ENCODE measurements around the gene RTP2.

Gene RTP2

GRCh38 chr3:187735383-187735782 is 33.0 kb upstream of the RTP2 start:
- no peaks in the 10 kb centered on the region for H3K27me3 ChIP-seq (ENCODE audit: insufficient read depth, low read length)

GRCh38 chr3:187734841-187735240 is 32.5 kb upstream of the RTP2 start:
- Histone ChIP-seq H3K4me3 (ENCODE audit: low read length) (no peak overlapping the region), H3K4me1 (ENCODE audit: insufficient read depth, low read length) (peaks cover 7% of the 10 kb centered on the region), H3K27me3 (ENCODE audit: insufficient read depth, low read length) (no peaks in the 10 kb centered on the region), H2AFZ (ENCODE audit: low read depth, low read length) (no peak overlapping the region), H3K36me3 (ENCODE audit: insufficient read depth, low read length) (peaks cover 26% of the 10 kb centered on the region), H3K9me3 (ENCODE audit: low read length) (no peaks in the 10 kb centered on the region)

More at GRCh38 chr3:187735383-187735782, 33.0 kb upstream of the RTP2 start:
- no peaks in the 10 kb centered on the region for H3K9me3 ChIP-seq (ENCODE audit: low read length)
- peaks cover 10% of the 10 kb centered on the region for H3K4me1 ChIP-seq (ENCODE audit: insufficient read depth, low read length)
- H3K36me3 ChIP-seq (ENCODE audit: insufficient read depth, low read length), result peaks cover 21% of the 10 kb centered on the region
- no peak overlapping the region for H2AFZ ChIP-seq (ENCODE audit: low read depth, low read length)
- no peak overlapping the region for H3K4me3 ChIP-seq (ENCODE audit: low read length)

- Histone ChIP-seq H3K27me3 (ENCODE audit: insufficient read depth, low read length) (no peaks in the 10 kb centered on the region), H3K36me3 (ENCODE audit: insufficient read depth, low read length) (peaks cover 41% of the 10 kb centered on the region), H2AFZ (ENCODE audit: low read depth, low read length) (no peak overlapping the region), H3K4me1 (ENCODE audit: insufficient read depth, low read length) (no peaks in the 10 kb centered on the region), H3K9me3 (ENCODE audit: low read length) (no peaks in the 10 kb centered on the region), H3K4me3 (ENCODE audit: low read length) (no peak overlapping the region)
These were observed 31.0 kb upstream of the RTP2 start for GRCh38 chr3:187733371-187733770.

DNA sequence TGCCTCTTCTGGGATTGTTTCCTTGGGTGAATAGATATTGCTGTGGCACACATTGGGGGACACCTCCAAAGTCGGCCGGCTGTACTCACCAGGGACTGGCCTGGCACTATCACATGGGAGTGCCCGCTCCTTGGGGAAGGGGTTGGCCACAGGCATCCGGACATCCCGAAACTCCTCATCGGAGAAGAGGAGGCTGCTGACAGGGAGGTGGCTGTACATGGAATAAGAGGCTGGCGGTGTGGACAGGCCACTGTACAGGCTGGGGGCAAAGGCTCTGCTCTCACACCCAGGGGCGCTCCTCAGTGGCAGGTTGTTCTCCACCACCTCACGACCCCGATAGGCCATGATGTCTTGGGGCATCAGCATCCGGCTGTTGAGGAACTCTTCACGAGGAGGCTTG is 27.2 kb upstream of the RTP2 start:
- Histone ChIP-seq H3K4me1 (ENCODE audit: insufficient read depth, low read length) (no peaks in the 10 kb centered on the region), H3K36me3 (ENCODE audit: insufficient read depth, low read length) (peaks cover 67% of the 10 kb centered on the region), H3K27me3 (ENCODE audit: insufficient read depth, low read length) (no peaks in the 10 kb centered on the region), H3K9me3 (ENCODE audit: low read length) (no peaks in the 10 kb centered on the region), H2AFZ (ENCODE audit: low read depth, low read length) (no peak overlapping the region), H3K4me3 (ENCODE audit: low read length) (no peak overlapping the region)

GRCh38 chr3:187728940-187729583 is 26.7 kb upstream of the RTP2 start:
- Histone ChIP-seq H3K36me3 (ENCODE audit: insufficient read depth, low read length) (peaks cover 73% of the 10 kb centered on the region), H3K9me3 (ENCODE audit: low read length) (no peaks in the 10 kb centered on the region), H3K4me1 (ENCODE audit: insufficient read depth, low read length) (no peaks in the 10 kb centered on the region), H3K4me3 (ENCODE audit: low read length) (no peak overlapping the region), H3K27me3 (ENCODE audit: insufficient read depth, low read length) (no peaks in the 10 kb centered on the region), H2AFZ (ENCODE audit: low read depth, low read length) (no peak overlapping the region)

- Histone ChIP-seq H2AFZ (ENCODE audit: low read depth, low read length) (no peak overlapping the region), H3K9me3 (ENCODE audit: low read length) (no peaks in the 10 kb centered on the region), H3K4me1 (ENCODE audit: insufficient read depth, low read length) (no peaks in the 10 kb centered on the region), H3K4me3 (ENCODE audit: low read length) (no peak overlapping the region), H3K36me3 (ENCODE audit: insufficient read depth, low read length) (peaks cover 69% of the 10 kb centered on the region), H3K27me3 (ENCODE audit: insufficient read depth, low read length) (no peaks in the 10 kb centered on the region)
These were observed 25.9 kb upstream of the RTP2 start for GRCh38 chr3:187728248-187728647.

- Histone ChIP-seq H3K4me3 (ENCODE audit: low read length) (no peak overlapping the region), H2AFZ (ENCODE audit: low read depth, low read length) (no peak overlapping the region), H3K36me3 (ENCODE audit: insufficient read depth, low read length) (peaks cover 73% of the 10 kb centered on the region), H3K9me3 (ENCODE audit: low read length) (no peaks in the 10 kb centered on the region), H3K4me1 (ENCODE audit: insufficient read depth, low read length) (no peaks in the 10 kb centered on the region), H3K27me3 (ENCODE audit: insufficient read depth, low read length) (no peaks in the 10 kb centered on the region)
These were observed 24.2 kb upstream of the RTP2 start for GRCh38 chr3:187726564-187726963.

GRCh38 chr3:187725653-187726370 is 23.5 kb upstream of the RTP2 start:
- Histone ChIP-seq H3K27me3 (ENCODE audit: insufficient read depth, low read length) (no peaks in the 10 kb centered on the region), H2AFZ (ENCODE audit: low read depth, low read length) (no peak overlapping the region), H3K36me3 (ENCODE audit: insufficient read depth, low read length) (peaks cover 71% of the 10 kb centered on the region), H3K4me3 (ENCODE audit: low read length) (no peak overlapping the region), H3K4me1 (ENCODE audit: insufficient read depth, low read length) (no peaks in the 10 kb centered on the region), H3K9me3 (ENCODE audit: low read length) (no peaks in the 10 kb centered on the region)

DNA sequence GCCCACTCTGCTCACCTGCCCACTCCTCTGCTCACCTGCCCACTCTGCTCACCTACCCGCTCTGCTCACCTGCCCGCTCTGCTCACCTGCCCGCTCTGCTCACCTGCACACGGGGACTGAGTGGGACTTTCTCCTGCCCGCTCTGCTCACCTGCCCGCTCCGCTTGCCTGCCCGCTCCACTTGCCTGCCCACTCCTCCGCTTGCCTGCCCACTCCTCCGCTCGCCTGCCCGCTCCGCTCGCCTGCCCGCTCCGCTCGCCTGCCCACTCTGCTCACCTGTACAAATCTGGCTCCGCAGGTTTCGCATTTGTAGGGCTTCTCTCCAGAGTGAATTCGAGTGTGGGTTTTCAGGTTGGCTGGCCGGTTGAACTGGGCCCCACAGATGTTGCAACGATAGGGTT is 22.9 kb upstream of the RTP2 start:
- H2AFZ ChIP-seq (ENCODE audit: low read depth, low read length), result no peak overlapping the region
- H3K4me3 ChIP-seq (ENCODE audit: low read length), result no peak overlapping the region
- no peaks in the 10 kb centered on the region for H3K4me1 ChIP-seq (ENCODE audit: insufficient read depth, low read length)
- peaks cover 65% of the 10 kb centered on the region for H3K36me3 ChIP-seq (ENCODE audit: insufficient read depth, low read length)
- no peaks in the 10 kb centered on the region for H3K27me3 ChIP-seq (ENCODE audit: insufficient read depth, low read length)
- no peaks in the 10 kb centered on the region for H3K9me3 ChIP-seq (ENCODE audit: low read length)

GRCh38 chr3:187722206-187722612 is 19.9 kb upstream of the RTP2 start:
- Histone ChIP-seq H3K9me3 (ENCODE audit: low read length) (no peaks in the 10 kb centered on the region), H3K4me1 (ENCODE audit: insufficient read depth, low read length) (peaks cover 8% of the 10 kb centered on the region), H2AFZ (ENCODE audit: low read depth, low read length) (no peak overlapping the region), H3K27me3 (ENCODE audit: insufficient read depth, low read length) (no peaks in the 10 kb centered on the region), H3K36me3 (ENCODE audit: insufficient read depth, low read length) (peaks cover 36% of the 10 kb centered on the region), H3K4me3 (ENCODE audit: low read length) (no peak overlapping the region)

- Histone ChIP-seq H3K4me1 (ENCODE audit: insufficient read depth, low read length) (peaks cover 8% of the 10 kb centered on the region), H3K27me3 (ENCODE audit: insufficient read depth, low read length) (no peaks in the 10 kb centered on the region), H3K36me3 (ENCODE audit: insufficient read depth, low read length) (peaks cover 28% of the 10 kb centered on the region), H3K9me3 (ENCODE audit: low read length) (no peaks in the 10 kb centered on the region), H2AFZ (ENCODE audit: low read depth, low read length) (no peak overlapping the region), H3K4me3 (ENCODE audit: low read length) (no peak overlapping the region)
These were observed 18.7 kb upstream of the RTP2 start for GRCh38 chr3:187721055-187721454.

- H2AFZ ChIP-seq (ENCODE audit: low read depth, low read length), result no peak overlapping the region
- H3K4me3 ChIP-seq (ENCODE audit: low read length), result no peak overlapping the region
- H3K36me3 ChIP-seq (ENCODE audit: insufficient read depth, low read length), result peaks cover 24% of the 10 kb centered on the region
- H3K27me3 ChIP-seq (ENCODE audit: insufficient read depth, low read length), result no peaks in the 10 kb centered on the region
- H3K9me3 ChIP-seq (ENCODE audit: low read length), result no peaks in the 10 kb centered on the region
- H3K4me1 ChIP-seq (ENCODE audit: insufficient read depth, low read length), result peaks cover 8% of the 10 kb centered on the region
These were observed 17.9 kb upstream of the RTP2 start for GRCh38 chr3:187720337-187720670.

DNA sequence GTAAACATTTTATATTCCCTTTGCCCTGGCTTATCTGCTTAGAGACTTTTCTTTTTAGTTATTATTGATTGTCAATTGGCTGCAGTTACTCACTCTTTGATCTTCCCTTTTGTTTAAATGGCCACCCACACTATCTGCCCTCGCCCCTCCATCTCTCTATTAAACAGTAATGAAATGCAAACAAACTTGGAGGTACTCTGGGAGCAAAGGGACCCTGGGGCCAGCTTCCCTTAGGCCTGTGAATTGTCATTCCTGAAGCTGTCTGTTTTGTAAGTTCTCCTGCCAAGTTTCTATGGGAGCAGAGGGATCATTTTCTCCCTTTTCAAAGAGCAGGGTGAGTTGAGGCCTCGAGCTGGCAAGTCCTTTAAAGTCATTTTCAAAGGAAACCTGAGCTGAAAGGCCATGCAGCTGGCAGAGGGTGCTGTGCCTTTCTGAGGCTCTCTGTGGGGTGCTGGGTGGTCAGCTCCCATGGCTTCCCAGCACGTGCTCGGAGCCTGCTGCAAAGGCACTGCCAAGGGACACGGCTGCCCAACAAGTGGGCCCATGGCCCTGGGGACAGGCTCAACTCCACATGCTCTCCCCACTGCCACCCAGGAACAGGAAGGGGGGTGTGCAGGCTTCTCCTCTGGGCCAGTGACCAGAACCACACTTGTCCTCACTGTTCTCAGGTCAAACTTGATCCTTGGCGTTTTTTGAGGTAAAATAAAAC is 17.4 kb upstream of the RTP2 start:
- no peak overlapping the region for H3K4me3 ChIP-seq (ENCODE audit: low read length)
- no peaks in the 10 kb centered on the region for H3K9me3 ChIP-seq (ENCODE audit: low read length)
- H3K27me3 ChIP-seq (ENCODE audit: insufficient read depth, low read length), result no peaks in the 10 kb centered on the region
- peaks cover 8% of the 10 kb centered on the region for H3K4me1 ChIP-seq (ENCODE audit: insufficient read depth, low read length)
- H2AFZ ChIP-seq (ENCODE audit: low read depth, low read length), result no peak overlapping the region
- peaks cover 22% of the 10 kb centered on the region for H3K36me3 ChIP-seq (ENCODE audit: insufficient read depth, low read length)

Measured in neuron (in vitro differentiated cells).